Neutrophil (primary cell): Measurements from ENCODE around the gene TMEM181.
"Not testable (repeated sequence)": the region's sequence is repeated elsewhere in the genome, so short reads cannot be mapped to it uniquely, and the experiment has no call there.

Experiments used
- H3K27ac ChIP-seq: fragments of 200-600 bp; sonication (generic); 2 replicates; pipeline ENCODE4 v1.5.1; 2016; ENCODE audit warnings: mild to moderate bottlenecking, moderate library complexity
- H3K27me3 ChIP-seq: fragments of 200-600 bp; sonication (generic); 2 replicates; pipeline ENCODE4 v1.6.0; 2016; ENCODE audit warnings: mild to moderate bottlenecking
- H3K36me3 ChIP-seq: fragments of 200-600 bp; sonication (generic); 2 replicates; pipeline ENCODE4 v1.5.1; 2017
- H3K4me1 ChIP-seq, 2 experiments: fragments of 200-600 bp in 1 of 2; sonication (generic) in 1 of 2; 1 replicate in 1 of 2; 2 replicates in 1 of 2; pipeline versions ENCODE4 v1.5.1 to v1.6.1; 2013 to 2016; ENCODE audit warnings: low read depth in 1 of 2, low read length in 1 of 2, mild to moderate bottlenecking in 1 of 2, moderate library complexity in 1 of 2; ENCODE audit not compliant: control insufficient read depth in 1 of 2, insufficient read depth in 1 of 2
- H3K4me3 ChIP-seq, 2 experiments: fragments of 200-600 bp in 1 of 2; sonication (generic) in 1 of 2; 1 replicate in 1 of 2; 2 replicates in 1 of 2; pipeline ENCODE4 v1.5.1; 2013 to 2016; ENCODE audit warnings: low read depth in 1 of 2, low read length in 1 of 2, mild to moderate bottlenecking in 1 of 2, moderate library complexity in 1 of 2
- H3K9me3 ChIP-seq: fragments of 200-600 bp; sonication (generic); 2 replicates; pipeline ENCODE4 v1.5.1; 2016
- CTCF ChIP-seq: fragments of 200-600 bp; sonication (generic); IDR thresholded peaks from 2 replicates; pipeline ENCODE4 v1.5.1; 2016; ENCODE audit warnings: antibody characterized with exemption

Gene TMEM181

DNA sequence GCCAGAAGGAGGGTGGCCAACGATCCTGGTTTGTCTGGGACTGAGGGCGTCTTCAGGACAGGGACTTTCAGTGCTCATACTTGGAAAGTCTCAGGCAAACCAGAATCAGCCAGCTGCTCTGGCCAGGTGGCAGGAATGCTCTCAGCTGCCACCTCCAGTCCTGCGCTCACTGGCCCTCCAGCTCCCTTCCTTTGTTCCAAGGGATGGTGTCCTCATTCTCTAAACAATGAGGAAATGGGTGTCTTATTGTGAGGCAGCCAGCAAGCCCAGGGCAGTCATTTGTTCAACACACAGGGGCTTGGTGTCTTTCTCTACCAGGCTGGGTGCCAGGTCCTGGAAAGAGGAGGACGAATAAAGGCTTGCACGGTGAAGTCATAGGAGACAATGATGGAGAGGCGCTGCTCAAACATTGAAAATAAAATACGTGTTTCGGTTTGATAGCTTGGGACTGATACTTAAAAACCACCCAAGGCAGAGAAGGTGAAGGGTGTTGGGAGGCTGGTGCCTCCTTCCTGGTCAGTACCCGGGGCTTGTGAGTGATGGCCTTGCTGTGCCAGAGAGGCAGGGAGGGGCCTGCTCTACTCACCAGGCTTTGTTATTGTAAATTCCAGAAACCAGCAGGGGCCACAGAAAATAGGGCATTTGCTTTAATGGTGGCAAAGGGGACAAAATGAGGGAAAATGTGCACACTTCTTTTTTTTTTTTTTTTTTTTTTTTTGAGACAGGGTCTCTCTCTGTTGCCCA is 11.3 kb upstream of the TMEM181 start:
- H3K27me3 ChIP-seq, result peaks cover 8% of the 10 kb centered on the region
- no peaks in the 10 kb centered on the region for H3K9me3 ChIP-seq
- no peak overlapping the region for H3K4me3 ChIP-seq
- no peak overlapping the region for H3K27ac ChIP-seq
- H3K36me3 ChIP-seq, result no peaks in the 10 kb centered on the region
- H3K4me1 ChIP-seq, result no peaks in the 10 kb centered on the region
- no peak for TF ChIP-seq CTCF

DNA sequence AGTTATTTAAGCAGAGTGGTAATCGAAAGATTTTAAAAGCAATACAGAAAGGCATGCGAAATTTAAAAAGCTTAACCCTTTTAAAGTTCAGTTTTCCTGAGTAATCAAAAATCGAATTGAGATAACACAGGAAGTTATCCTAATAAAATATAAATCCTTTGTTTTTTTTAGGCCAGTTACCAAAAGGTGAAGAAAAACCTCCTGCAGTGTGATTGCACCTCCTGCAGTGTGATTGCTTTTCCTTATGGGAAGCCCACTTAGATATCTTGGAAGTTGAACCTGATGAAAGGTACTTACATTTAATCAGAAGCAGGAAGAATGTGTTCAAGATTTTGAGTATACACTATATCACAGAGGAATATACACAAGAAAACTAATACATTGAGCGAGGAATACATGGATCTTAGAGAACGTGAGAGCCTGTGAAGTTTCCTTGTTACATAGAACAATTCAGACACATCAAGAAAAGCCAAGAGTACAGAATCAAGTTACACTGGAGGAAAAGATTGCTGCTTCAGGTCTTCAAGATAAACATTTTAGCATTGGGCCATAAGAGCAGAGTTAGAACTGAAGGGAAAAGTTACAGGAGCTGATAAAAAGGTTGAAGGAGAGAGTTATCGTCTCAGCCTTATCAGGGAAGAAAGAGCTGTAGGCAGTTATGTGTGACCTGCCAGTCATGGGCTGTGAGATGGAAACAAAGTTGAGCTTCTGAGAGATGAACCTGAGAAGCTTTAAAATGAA is 7.7 kb upstream of the TMEM181 start:
- no peak for TF ChIP-seq CTCF
- no peaks in the 10 kb centered on the region for H3K4me1 ChIP-seq
- H3K9me3 ChIP-seq, result no peaks in the 10 kb centered on the region
- no peaks in the 10 kb centered on the region for H3K36me3 ChIP-seq
- no peak overlapping the region for H3K27ac ChIP-seq
- H3K4me3 ChIP-seq, result no peak overlapping the region
- peaks cover 20% of the 10 kb centered on the region for H3K27me3 ChIP-seq

- Histone ChIP-seq H3K4me1 (no peaks in the 10 kb centered on the region), H3K4me3 (no peak overlapping the region), H3K36me3 (no peaks in the 10 kb centered on the region), H3K27ac (no peak overlapping the region), H3K9me3 (no peaks in the 10 kb centered on the region), H3K27me3 (peaks cover 21% of the 10 kb centered on the region)
- no peak for TF ChIP-seq CTCF
Observed at GRCh38 chr6:158552796-158553138, 7.1 kb upstream of the TMEM181 start.

DNA sequence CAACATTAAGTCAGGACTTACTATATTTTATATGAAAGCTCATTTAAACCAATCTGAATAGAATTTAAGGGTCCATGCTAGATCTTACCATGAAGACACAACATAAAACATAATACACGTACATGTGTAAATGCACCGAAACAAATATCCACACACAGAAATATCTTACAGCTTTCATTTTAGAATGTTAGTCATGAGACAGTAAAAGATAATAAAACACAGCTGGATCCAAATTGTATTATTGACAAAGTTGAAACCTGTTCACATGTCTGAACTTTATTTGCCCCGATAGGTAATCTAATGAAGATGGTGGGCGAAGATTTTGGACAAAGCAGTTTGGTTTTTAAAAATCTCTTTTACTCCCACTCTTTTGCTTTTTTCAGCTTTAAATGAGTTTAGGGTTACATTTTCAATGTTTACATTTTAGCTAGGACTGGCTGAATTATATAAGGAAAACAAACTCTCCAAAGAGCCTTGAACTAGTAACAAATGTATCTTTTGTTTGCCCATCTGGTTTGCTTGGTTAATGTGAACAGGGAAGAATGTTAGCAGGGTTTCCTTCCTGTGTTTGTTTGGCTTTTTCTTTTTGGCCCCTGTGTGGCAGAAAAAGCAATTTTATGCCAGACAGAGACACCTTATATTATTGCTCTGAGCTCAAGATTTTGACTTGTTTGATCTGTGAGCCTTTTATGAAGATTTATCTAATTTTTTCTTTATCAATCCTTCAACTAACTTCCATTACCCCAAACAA is 5.1 kb upstream of the TMEM181 start:
- Histone ChIP-seq H3K27me3 (peaks cover 28% of the 10 kb centered on the region), H3K27ac (no peak overlapping the region), H3K4me1 (peaks cover 4 to 8% of the 10 kb centered on the region in 2 experiments), H3K4me3 (no peak overlapping the region), H3K36me3 (no peaks in the 10 kb centered on the region), H3K9me3 (no peaks in the 10 kb centered on the region)
- no peak for TF ChIP-seq CTCF

- H3K4me3 ChIP-seq, result no peak overlapping the region
- no peak for TF ChIP-seq CTCF
- peaks cover 28% of the 10 kb centered on the region for H3K27me3 ChIP-seq
- H3K27ac ChIP-seq, result no peak overlapping the region
- H3K4me1 ChIP-seq, result peaks cover 10 to 12% of the 10 kb centered on the region in 2 experiments
- no peaks in the 10 kb centered on the region for H3K9me3 ChIP-seq
- no peaks in the 10 kb centered on the region for H3K36me3 ChIP-seq
Observed at GRCh38 chr6:158556113-158556512, 3.8 kb upstream of the TMEM181 start.

DNA sequence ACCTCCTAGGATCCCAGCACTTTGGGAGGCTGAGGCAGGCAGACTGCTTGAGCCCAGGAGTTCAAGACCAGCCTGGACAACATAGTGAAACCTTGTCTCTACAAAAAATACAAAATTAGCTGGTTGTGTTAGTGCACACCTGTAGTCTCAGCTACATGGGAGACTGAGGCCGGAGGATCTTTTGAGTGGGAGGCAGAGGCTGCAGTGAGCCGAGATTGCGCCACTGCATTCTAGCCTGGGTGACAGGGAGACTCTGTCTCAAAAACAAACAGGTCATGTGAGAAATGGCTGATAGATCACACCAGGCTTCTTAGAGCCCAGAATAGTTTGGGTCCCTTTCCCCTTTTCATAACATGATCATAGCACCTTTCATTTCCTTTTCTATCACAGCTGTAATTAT is 2.8 kb upstream of the TMEM181 start:
- H3K4me3 ChIP-seq, H3K9me3 ChIP-seq, H3K27ac ChIP-seq, H3K36me3 ChIP-seq: not testable (repeated sequence)
- Histone ChIP-seq H3K4me1 (peaks cover 14 to 16% of the 10 kb centered on the region in 2 experiments), H3K27me3 (peaks cover 28% of the 10 kb centered on the region)
